H1 (cell line): Measurements from ENCODE around the gene DOCK11. TPM values are rescaled to one million over a fixed set of nuclear protein-coding genes. Genes with fewer than 3 reads are reported as not detected.

Experiments
- ATF2 ChIP-seq: IDR thresholded peaks from 2 replicates; pipeline ENCODE4 v1.6.1; 2012; ENCODE audit warnings: low read length, inconsistent platforms
- ATF3 ChIP-seq: IDR thresholded peaks from 2 replicates; pipeline ENCODE4 v1.6.1; 2011; ENCODE audit warnings: low read depth, mild to moderate bottlenecking, low read length; ENCODE audit not compliant: insufficient read depth
- KDM4A ChIP-seq: IDR thresholded peaks from one replicate; pipeline ENCODE4 v1.7.1; 2012; ENCODE audit warnings: low read depth, mild to moderate bottlenecking, moderate library complexity, low read length, inconsistent platforms; ENCODE audit not compliant: severe bottlenecking
- POLR2A ChIP-seq, 2 experiments: IDR thresholded peaks; 1 replicate in 1 of 2; 2 replicates in 1 of 2; pipeline ENCODE4 v1.6.1; 2011; ENCODE audit warnings: low read depth in 2 of 2, low read length in 2 of 2, mild to moderate bottlenecking in 2 of 2; ENCODE audit errors: control extremely low read depth in 1 of 2
- polyA plus RNA-seq, 7 experiments: library from polyadenylated mRNA; depleted of rRNA in 3 of 7; stranded (reverse) in 5 of 7; unstranded in 2 of 7; fragments of >200 nt in 5 of 7; fragments of 200-250 nt in 2 of 7; gene quantifications; 1 replicate in 5 of 7; 2 replicates in 1 of 7; 4 replicates in 1 of 7; pipeline versions ENCODE4 v1.2.1 to v1.2.3, GENCODE V29; 2011 to 2013; ENCODE audit warnings: missing spikeins in 2 of 7, mixed read lengths in 2 of 7
- total RNA-seq: library from RNA; stranded (reverse); fragmentation: NEBNext Ultra II Directional; extraction: Animal tissue kit (Norgen Biotek cat#: 25700); gene quantifications from 2 replicates; pipeline ENCODE4 v1.2.1, GENCODE V29; 2021

Gene DOCK11
- total and polyA plus RNA-seq, 2 of the 8 experiments (the other 6 are each of a cell fraction or from before 2014, with no cell fraction given): 4.9 to 12.0 TPM

- TF ChIP-seq ATF2: no peak
- TF ChIP-seq ATF3: no peak
- no peak for TF ChIP-seq KDM4A
- no peak for TF ChIP-seq POLR2A (IDR thresholded peaks at IDR 0.05; ENCODE audit: control extremely low read depth in 1 of 2, low read depth in 2 of 2, low read length in 2 of 2)
These were observed 74.6 kb downstream of the DOCK11 start (continued) for GRCh38 chrX:118570209-118570608.
